Central memory CD4-positive, alpha-beta T cell (primary cell): ENCODE measurements around the gene ERCC8.
"Not testable (repeated sequence)": the region's sequence is repeated elsewhere in the genome, so short reads cannot be mapped to it uniquely, and the experiment has no call there.

ENCODE experiments used
- DNase-seq: peaks from one replicate; pipeline ENCODE4 v3.0.0; 2022
- total RNA-seq, 3 experiments: gene quantifications; one replicate each; lab custom pipeline; 2026; lab: John Stamatoyannopoulos, UW

The ERCC8 gene
- 20.6 to 32.8 (median 27.9) reads per million in 3 experiments for total RNA-seq

- peak; percentile 86 for DNase-seq
Observed at GRCh38 chr5:60944904-60945812, at the start of gene ERCC8, which contains the start of gene NDUFAF2. TSS of gene ERCC8 (minus strand) at chr5:60945070. CDS start at chr5:60945008, 62 bp downstream. TSS of gene NDUFAF2 (plus strand) at chr5:60945205. CDS start at chr5:60945256, 51 bp downstream.

GRCh38 chr5:60993875-60994571 is 49.2 kb upstream of the ERCC8 start:
- DNase-seq: no peak

GRCh38 chr5:60993425-60993824 is 48.6 kb upstream of the ERCC8 start:
- DNase-seq: no peak

- no peak for DNase-seq
Observed at GRCh38 chr5:60992871-60993270, 48.0 kb upstream of the ERCC8 start.

GRCh38 chr5:60989790-60990189 is 44.9 kb upstream of the ERCC8 start:
- no peak for DNase-seq

- not testable (repeated sequence) for DNase-seq
Observed at GRCh38 chr5:60982127-60982526, 37.3 kb upstream of the ERCC8 start.

- no peak for DNase-seq
Observed at GRCh38 chr5:60980511-60980910, 35.6 kb upstream of the ERCC8 start.

GRCh38 chr5:60978968-60979367 is 34.1 kb upstream of the ERCC8 start:
- DNase-seq: no peak

- no peak for DNase-seq
Observed at GRCh38 chr5:60977956-60978737, 33.3 kb upstream of the ERCC8 start.

GRCh38 chr5:60972231-60972630 is 27.4 kb upstream of the ERCC8 start:
- DNase-seq: no peak

GRCh38 chr5:60961685-60962084 is 16.8 kb upstream of the ERCC8 start:
- DNase-seq: no peak

- DNase-seq: no peak
Observed at GRCh38 chr5:60960591-60960990, 15.7 kb upstream of the ERCC8 start.

- no peak for DNase-seq
Observed at GRCh38 chr5:60959156-60959555, 14.3 kb upstream of the ERCC8 start.

- DNase-seq: no peak
Observed at GRCh38 chr5:60958712-60959111, 13.8 kb upstream of the ERCC8 start.

- DNase-seq: no peak
Observed at GRCh38 chr5:60958088-60958487, 13.2 kb upstream of the ERCC8 start.

- DNase-seq: no peak
Observed at GRCh38 chr5:60955239-60955638, 10.4 kb upstream of the ERCC8 start.

- no peak for DNase-seq
Observed at GRCh38 chr5:60948738-60949137, 3.9 kb upstream of the ERCC8 start.

- peak; percentile 38 for DNase-seq
Observed at GRCh38 chr5:60945813-60946187, 930 bp upstream of the ERCC8 start.

- no peak for DNase-seq
Observed at GRCh38 chr5:60943624-60944023, 1.2 kb downstream of the ERCC8 start.

- DNase-seq: no peak
Observed at GRCh38 chr5:60929024-60929423, 15.8 kb downstream of the ERCC8 start.

- DNase-seq: no peak
Observed at GRCh38 chr5:60927450-60927849, 17.4 kb downstream of the ERCC8 start.

- no peak for DNase-seq
Observed at GRCh38 chr5:60918466-60918865, 26.4 kb downstream of the ERCC8 start.

- no peak for DNase-seq
Observed at GRCh38 chr5:60916646-60917045, 28.2 kb downstream of the ERCC8 start.
